ENCODE measurements around the gene SHISA4.

Gene SHISA4

DNA sequence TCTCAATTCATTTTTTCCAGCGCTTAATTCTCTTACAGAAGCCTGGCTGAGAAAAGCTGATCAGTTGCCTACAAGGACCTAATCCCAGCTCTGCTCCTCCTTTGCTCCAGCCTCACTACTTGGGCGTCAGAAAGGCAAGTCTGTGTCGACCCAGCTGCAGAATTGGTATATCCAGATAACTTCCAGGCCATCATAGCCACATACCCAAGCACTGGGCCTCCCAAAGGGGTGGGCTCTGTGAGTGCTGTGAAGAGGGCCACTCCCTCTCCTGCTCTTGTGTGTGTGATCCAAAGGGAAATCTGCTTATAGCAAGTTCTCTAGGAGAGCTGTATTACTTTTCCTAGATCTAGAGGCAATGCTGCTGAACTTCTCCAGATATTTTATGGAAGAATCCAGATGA is 39.6 kb downstream of the SHISA4 start:
- H3K27me3 ChIP-seq (ENCODE audit: insufficient read depth, low read length, poor library complexity) = peaks cover 12% of the 10 kb centered on the region
- H3K27ac ChIP-seq (ENCODE audit: low read length) = no peak overlapping the region
- no peaks in the 10 kb centered on the region for H3K9me3 ChIP-seq (ENCODE audit: insufficient read depth, low read length, severe bottlenecking)
- H3K4me1 ChIP-seq (ENCODE audit: insufficient read depth, low read length) = no peaks in the 10 kb centered on the region
- H4K20me1 ChIP-seq (ENCODE audit: insufficient read depth, low read length) = no peaks in the 10 kb centered on the region
- no peak overlapping the region for H2AFZ ChIP-seq (ENCODE audit: low read depth, low read length)
- no peaks in the 10 kb centered on the region for H3K79me2 ChIP-seq (ENCODE audit: insufficient read depth, low read length)
- H3K4me2 ChIP-seq (ENCODE audit: insufficient read depth, low read length) = no peak overlapping the region
- no peak overlapping the region for H3K9ac ChIP-seq (ENCODE audit: low read depth, low read length)
- H3K4me3 ChIP-seq (ENCODE audit: low read depth in 1 of 2, low read length in 2 of 2) = no peak overlapping the region
- ATAC-seq (ENCODE audit: insufficient read depth, low read depth) = no peak
- DNase-seq = no peak
- H3K36me3 ChIP-seq (ENCODE audit: insufficient read depth, low read length) = no peaks in the 10 kb centered on the region
- TF ChIP-seq, protein P1, sequence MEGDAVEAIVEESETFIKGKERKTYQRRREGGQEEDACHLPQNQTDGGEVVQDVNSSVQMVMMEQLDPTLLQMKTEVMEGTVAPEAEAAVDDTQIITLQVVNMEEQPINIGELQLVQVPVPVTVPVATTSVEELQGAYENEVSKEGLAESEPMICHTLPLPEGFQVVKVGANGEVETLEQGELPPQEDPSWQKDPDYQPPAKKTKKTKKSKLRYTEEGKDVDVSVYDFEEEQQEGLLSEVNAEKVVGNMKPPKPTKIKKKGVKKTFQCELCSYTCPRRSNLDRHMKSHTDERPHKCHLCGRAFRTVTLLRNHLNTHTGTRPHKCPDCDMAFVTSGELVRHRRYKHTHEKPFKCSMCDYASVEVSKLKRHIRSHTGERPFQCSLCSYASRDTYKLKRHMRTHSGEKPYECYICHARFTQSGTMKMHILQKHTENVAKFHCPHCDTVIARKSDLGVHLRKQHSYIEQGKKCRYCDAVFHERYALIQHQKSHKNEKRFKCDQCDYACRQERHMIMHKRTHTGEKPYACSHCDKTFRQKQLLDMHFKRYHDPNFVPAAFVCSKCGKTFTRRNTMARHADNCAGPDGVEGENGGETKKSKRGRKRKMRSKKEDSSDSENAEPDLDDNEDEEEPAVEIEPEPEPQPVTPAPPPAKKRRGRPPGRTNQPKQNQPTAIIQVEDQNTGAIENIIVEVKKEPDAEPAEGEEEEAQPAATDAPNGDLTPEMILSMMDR (IDR thresholded peaks at IDR 0.05; ENCODE audit: borderline replicate concordance, extremely low read depth, low read length, poor library complexity, severe bottlenecking) = no peak
- no peak for TF ChIP-seq EZH2 (IDR thresholded peaks at IDR 0.05; ENCODE audit: borderline replicate concordance, low read depth, low read length, severe bottlenecking)

DNA sequence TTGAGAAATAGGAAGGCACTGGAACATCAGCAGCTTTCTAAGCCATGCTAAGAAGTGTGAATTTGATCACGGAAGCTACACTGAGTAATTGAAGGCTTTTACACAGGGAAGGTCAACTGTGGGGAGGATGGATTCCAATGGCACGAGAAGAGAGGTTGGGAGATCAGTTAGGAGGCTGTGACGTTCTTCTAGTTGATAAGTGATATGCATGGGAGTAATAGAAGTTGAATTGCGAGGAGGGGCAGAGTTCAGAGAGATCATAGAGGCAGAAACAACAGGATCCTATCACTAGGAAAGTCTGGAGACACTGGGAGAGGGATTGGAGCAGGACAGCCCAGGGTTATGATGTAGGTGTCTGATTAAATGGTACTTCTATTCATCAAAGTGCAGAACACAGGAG is 41.4 kb downstream of the SHISA4 start:
- H3K4me3 ChIP-seq (ENCODE audit: low read depth in 1 of 2, low read length in 2 of 2) = no peak overlapping the region

GRCh38 chr1:201930803-201931202 is 42.1 kb downstream of the SHISA4 start:
- Histone ChIP-seq H3K9me3 (ENCODE audit: insufficient read depth, low read length, severe bottlenecking) (no peaks in the 10 kb centered on the region), H3K9ac (ENCODE audit: low read depth, low read length) (no peak overlapping the region), H3K27me3 (ENCODE audit: insufficient read depth, low read length, poor library complexity) (peaks cover 19% of the 10 kb centered on the region), H3K36me3 (ENCODE audit: insufficient read depth, low read length) (no peaks in the 10 kb centered on the region), H3K79me2 (ENCODE audit: insufficient read depth, low read length) (no peaks in the 10 kb centered on the region), H3K4me3 (ENCODE audit: low read depth in 1 of 2, low read length in 2 of 2) (no peak overlapping the region), H3K4me1 (ENCODE audit: insufficient read depth, low read length) (no peaks in the 10 kb centered on the region), H4K20me1 (ENCODE audit: insufficient read depth, low read length) (no peaks in the 10 kb centered on the region), H3K4me2 (ENCODE audit: insufficient read depth, low read length) (no peak overlapping the region), H2AFZ (ENCODE audit: low read depth, low read length) (no peak overlapping the region), H3K27ac (ENCODE audit: low read length) (no peak overlapping the region)
- TF ChIP-seq, protein P1 (IDR thresholded peaks at IDR 0.05; ENCODE audit: borderline replicate concordance, extremely low read depth, low read length, poor library complexity, severe bottlenecking) = no peak
- no peak for TF ChIP-seq EZH2 (IDR thresholded peaks at IDR 0.05; ENCODE audit: borderline replicate concordance, low read depth, low read length, severe bottlenecking)
- no peak for ATAC-seq (ENCODE audit: insufficient read depth, low read depth)
- no peak for DNase-seq

More for the DNA sequence above, 41.4 kb downstream of the SHISA4 start:
- H4K20me1 ChIP-seq (ENCODE audit: insufficient read depth, low read length) = no peaks in the 10 kb centered on the region
- TF ChIP-seq EZH2 (IDR thresholded peaks at IDR 0.05; ENCODE audit: borderline replicate concordance, low read depth, low read length, severe bottlenecking) = no peak
- TF ChIP-seq, protein P1 (IDR thresholded peaks at IDR 0.05; ENCODE audit: borderline replicate concordance, extremely low read depth, low read length, poor library complexity, severe bottlenecking) = no peak
- no peak overlapping the region for H3K4me2 ChIP-seq (ENCODE audit: insufficient read depth, low read length)
- no peak for DNase-seq
- no peaks in the 10 kb centered on the region for H3K9me3 ChIP-seq (ENCODE audit: insufficient read depth, low read length, severe bottlenecking)
- H3K27ac ChIP-seq (ENCODE audit: low read length) = no peak overlapping the region
- no peak overlapping the region for H2AFZ ChIP-seq (ENCODE audit: low read depth, low read length)
- peaks cover 19% of the 10 kb centered on the region for H3K27me3 ChIP-seq (ENCODE audit: insufficient read depth, low read length, poor library complexity)
- no peaks in the 10 kb centered on the region for H3K4me1 ChIP-seq (ENCODE audit: insufficient read depth, low read length)
- no peak for ATAC-seq (ENCODE audit: insufficient read depth, low read depth)
- no peak overlapping the region for H3K9ac ChIP-seq (ENCODE audit: low read depth, low read length)
- H3K36me3 ChIP-seq (ENCODE audit: insufficient read depth, low read length) = no peaks in the 10 kb centered on the region
- H3K79me2 ChIP-seq (ENCODE audit: insufficient read depth, low read length) = no peaks in the 10 kb centered on the region

All from DND-41 (cell line).